B cell (primary cell): ENCODE data around the gene LRRC7. TPM values are rescaled to one million over a fixed set of nuclear protein-coding genes. Genes with fewer than 3 reads are reported as not detected.

Source experiments
- ATAC-seq: fragments of 200-7000 bp; cut with Tn5 transposase; one replicate; pipeline ENCODE4 v1.10.0; 2021; ENCODE audit warnings: low read depth, mild to moderate bottlenecking, moderate number of reproducible peaks, moderate library complexity
- CTCF ChIA-PET: fragments of 350-600 bp; sonication (Branson Sonifier 250); formaldehyde crosslinking; loops from one replicate; lab custom pipeline; 2021; ENCODE audit warnings: antibody characterized with exemption, inconsistent platforms; lab: Charles Lee
- POLR2A ChIA-PET: fragments of 350-600 bp; sonication (Branson Sonifier 250); formaldehyde crosslinking; loops from one replicate; lab custom pipeline; 2021; ENCODE audit warnings: antibody characterized with exemption; lab: Charles Lee
- DNase-seq: peaks from one replicate; pipeline ENCODE4 v3.0.0; 2013
- H2AFZ ChIP-seq: 2 replicates; pipeline ENCODE4 v1.6.1; 2012; ENCODE audit warnings: mild to moderate bottlenecking, low read depth, low read length; ENCODE audit not compliant: insufficient read depth, poor library complexity, severe bottlenecking
- H3K27ac ChIP-seq, 2 donors: 1 replicate in 1 of 2; 2 replicates in 1 of 2; pipeline ENCODE4 v1.5.1; 2012 to 2013; ENCODE audit warnings: low read length in 2 of 2, mild to moderate bottlenecking in 2 of 2, moderate library complexity in 1 of 2
- H3K27me3 ChIP-seq, 4 experiments: fragments of 200-600 bp in 1 of 4; sonication (generic) in 1 of 4; replicated peaks in 1 of 4; 1 replicate in 2 of 4; 2 replicates in 2 of 4; pipeline versions ENCODE4 v1.6.1 to v1.7.0; 2013 to 2016; ENCODE audit warnings: low read length in 3 of 4, mild to moderate bottlenecking in 2 of 4, mixed read lengths in 1 of 4, moderate library complexity in 1 of 4; ENCODE audit not compliant: insufficient read depth in 4 of 4, control insufficient read depth in 3 of 4; ENCODE audit errors: control extremely low read depth in 1 of 4
- H3K36me3 ChIP-seq, 2 experiments: replicated peaks in 1 of 2; 1 replicate in 1 of 2; 2 replicates in 1 of 2; pipeline versions ENCODE4 v1.6.1 to v1.7.1; 2013; ENCODE audit warnings: low read length in 1 of 2; ENCODE audit not compliant: insufficient read depth in 2 of 2, control insufficient read depth in 1 of 2; ENCODE audit errors: control extremely low read depth in 1 of 2, extremely low read depth in 1 of 2
- H3K4me1 ChIP-seq, 2 donors: fragments of 200-600 bp in 1 of 2; sonication (generic) in 1 of 2; 1 replicate in 1 of 2; 2 replicates in 1 of 2; pipeline versions ENCODE4 v1.5.1 to v1.6.1; 2013 to 2017; ENCODE audit warnings: low read length in 2 of 2; ENCODE audit not compliant: control insufficient read depth in 2 of 2, insufficient read depth in 2 of 2
- H3K4me2 ChIP-seq: replicated peaks from 2 replicates; pipeline ENCODE3; 2012; ENCODE audit warnings: mild to moderate bottlenecking, low read depth, low read length; ENCODE audit not compliant: poor library complexity, severe bottlenecking
- H3K4me3 ChIP-seq, 5 experiments: fragments of 200-600 bp in 1 of 5; sonication (generic) in 1 of 5; 1 replicate in 3 of 5; 2 replicates in 2 of 5; pipeline versions ENCODE4 v1.5.1 to v1.7.0; 2011 to 2016; ENCODE audit warnings: low read length in 4 of 5, mild to moderate bottlenecking in 4 of 5, low read depth in 2 of 5, control low read depth in 1 of 5, moderate library complexity in 1 of 5; ENCODE audit not compliant: insufficient read depth in 1 of 5; ENCODE audit errors: control extremely low read depth in 1 of 5, extremely low read depth in 1 of 5
- H3K79me2 ChIP-seq: fragments of 200-600 bp; sonication (generic); one replicate; pipeline ENCODE4 v1.6.0; 2016; ENCODE audit warnings: low read length; ENCODE audit not compliant: control insufficient read depth, insufficient read depth
- H3K9ac ChIP-seq: fragments of 200-600 bp; sonication (generic); 2 replicates; pipeline ENCODE4 v1.6.1; 2017; ENCODE audit warnings: mild to moderate bottlenecking, low read length, moderate library complexity
- H3K9me3 ChIP-seq, 3 donors: one replicate each; pipeline versions ENCODE4 v1.6.1 to v1.7.1; 2013; ENCODE audit warnings: low read length in 2 of 3; ENCODE audit not compliant: control insufficient read depth in 2 of 3, insufficient read depth in 1 of 3; ENCODE audit errors: control extremely low read depth in 1 of 3
- H4K20me1 ChIP-seq: 2 replicates; pipeline ENCODE4 v1.6.0; 2012; ENCODE audit warnings: mild to moderate bottlenecking, low read length; ENCODE audit not compliant: insufficient read depth, control insufficient read depth, poor library complexity, severe bottlenecking
- H3K27ac Mint-ChIP-seq: one replicate; pipeline ENCODE4 v1.8.0; 2021; ENCODE audit warnings: mixed read lengths
- H3K27me3 Mint-ChIP-seq: one replicate; pipeline ENCODE4 v1.8.0; 2021; ENCODE audit warnings: mixed read lengths
- H3K4me1 Mint-ChIP-seq: one replicate; pipeline ENCODE4 v1.8.0; 2021; ENCODE audit warnings: mixed read lengths
- H3K4me3 Mint-ChIP-seq: one replicate; pipeline ENCODE4 v1.8.0; 2021; ENCODE audit warnings: mixed read lengths
- H3K9me3 Mint-ChIP-seq: one replicate; pipeline ENCODE4 v1.8.0; 2022; ENCODE audit warnings: mixed read lengths; ENCODE audit not compliant: insufficient read depth
- CTCF ChIP-seq: fragments of 200-600 bp; IDR thresholded peaks from one replicate; pipeline ENCODE4 v1.8.0; 2022; ENCODE audit warnings: antibody characterized with exemption, mild to moderate bottlenecking
- EZH2 ChIP-seq: IDR thresholded peaks from 2 replicates; pipeline ENCODE4 v1.6.1; 2012; ENCODE audit warnings: borderline replicate concordance, low read depth, mild to moderate bottlenecking, moderate library complexity, low read length; ENCODE audit not compliant: insufficient read depth, poor library complexity, severe bottlenecking
- WGBS: methylation state at CpG from one replicate; pipeline ENCODE4 v1.1.5; 2013; ENCODE audit warnings: missing lambda C conversion rate; ENCODE audit not compliant: insufficient coverage; 5-methylcytosine and 5-hydroxymethylcytosine counted together
- intact Hi-C: fragments of 100-400 bp; cut with micrococcal nuclease; formaldehyde crosslinking; loops from one replicate; pipeline ENCODE4 v1.10.0; 2022
- polyA plus RNA-seq: library from polyadenylated mRNA; depleted of rRNA; stranded (reverse); fragments of >200 nt; gene quantifications from 2 replicates; pipeline ENCODE4 v1.2.3, GENCODE V29; 2012
- total RNA-seq, 2 donors: library from RNA; stranded (reverse); fragments of 120-200 nt in 1 of 2; gene quantifications; 1 replicate in 1 of 2; 2 replicates in 1 of 2; pipeline versions ENCODE4 v1.2.3 to v1.2.4, GENCODE V29; 2013 to 2022

Gene LRRC7
- total and polyA plus RNA-seq, 2 donors (not counting 1 experiment from before 2014, with no cell fraction given), result not detected

DNA sequence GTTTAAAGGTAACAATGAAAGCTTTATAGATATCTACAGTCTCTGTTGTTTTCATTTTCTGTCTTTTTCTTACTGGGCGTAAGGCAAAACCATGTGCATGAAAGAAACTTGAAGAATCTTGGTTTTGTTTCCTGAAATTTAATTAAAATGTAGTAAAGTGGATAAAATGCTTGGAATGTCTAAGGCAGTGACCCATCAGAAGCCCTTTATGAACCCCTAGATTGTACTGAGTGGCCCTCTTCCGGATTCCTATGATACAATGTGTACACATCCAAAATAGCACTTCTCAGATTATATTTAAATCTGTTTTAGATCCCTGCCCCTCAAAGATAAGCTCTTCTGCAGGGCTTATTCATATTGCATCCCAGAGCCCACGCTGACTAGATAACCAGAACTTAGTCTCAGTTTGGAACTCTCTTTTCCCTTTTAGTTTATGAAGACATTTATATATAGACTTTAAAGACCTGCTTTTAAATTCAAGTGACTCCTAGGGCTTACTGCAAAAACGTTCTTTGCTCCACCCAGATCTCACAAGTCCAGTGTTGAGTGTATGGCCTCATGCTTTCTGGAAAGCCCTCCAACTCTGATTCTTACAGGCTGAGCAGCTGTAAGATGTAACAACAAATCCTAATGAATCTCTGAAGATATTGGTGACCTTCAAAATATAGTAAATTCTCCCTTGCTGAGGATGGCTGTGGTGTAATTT lies 142.9 kb downstream of the LRRC7 start:
- no peak overlapping the region for H3K27ac Mint-ChIP-seq
- H3K4me3 ChIP-seq, result no peak overlapping the region
- TF ChIP-seq EZH2, result no peak
- TF ChIP-seq CTCF, result no peak
- DNase-seq (no peak), ATAC-seq (no peak)
- no peaks in the 10 kb centered on the region for H3K36me3 ChIP-seq
- H3K9ac ChIP-seq, result no peak overlapping the region
- no peaks in the 10 kb centered on the region for H3K79me2 ChIP-seq
- H4K20me1 ChIP-seq, result no peaks in the 10 kb centered on the region
- H3K9me3 Mint-ChIP-seq, result no peaks in the 10 kb centered on the region
- H3K27ac ChIP-seq, result no peak overlapping the region
- no peaks in the 10 kb centered on the region for H3K27me3 Mint-ChIP-seq
- no peak overlapping the region for H2AFZ ChIP-seq
- no peaks in the 10 kb centered on the region for H3K4me1 ChIP-seq
- 83% methylated on average over 1 of the region's 4 CpGs for WGBS
- no peaks in the 10 kb centered on the region for H3K4me1 Mint-ChIP-seq
- no peaks in the 10 kb centered on the region for H3K27me3 ChIP-seq
- no peak overlapping the region for H3K4me3 Mint-ChIP-seq
- H3K4me2 ChIP-seq, result no peak overlapping the region
- H3K9me3 ChIP-seq, result no peaks in the 10 kb centered on the region
- ChIA-PET CTCF (no interaction called here), POLR2A (no interaction called here)
- intact Hi-C loops, result no loop called here

DNA sequence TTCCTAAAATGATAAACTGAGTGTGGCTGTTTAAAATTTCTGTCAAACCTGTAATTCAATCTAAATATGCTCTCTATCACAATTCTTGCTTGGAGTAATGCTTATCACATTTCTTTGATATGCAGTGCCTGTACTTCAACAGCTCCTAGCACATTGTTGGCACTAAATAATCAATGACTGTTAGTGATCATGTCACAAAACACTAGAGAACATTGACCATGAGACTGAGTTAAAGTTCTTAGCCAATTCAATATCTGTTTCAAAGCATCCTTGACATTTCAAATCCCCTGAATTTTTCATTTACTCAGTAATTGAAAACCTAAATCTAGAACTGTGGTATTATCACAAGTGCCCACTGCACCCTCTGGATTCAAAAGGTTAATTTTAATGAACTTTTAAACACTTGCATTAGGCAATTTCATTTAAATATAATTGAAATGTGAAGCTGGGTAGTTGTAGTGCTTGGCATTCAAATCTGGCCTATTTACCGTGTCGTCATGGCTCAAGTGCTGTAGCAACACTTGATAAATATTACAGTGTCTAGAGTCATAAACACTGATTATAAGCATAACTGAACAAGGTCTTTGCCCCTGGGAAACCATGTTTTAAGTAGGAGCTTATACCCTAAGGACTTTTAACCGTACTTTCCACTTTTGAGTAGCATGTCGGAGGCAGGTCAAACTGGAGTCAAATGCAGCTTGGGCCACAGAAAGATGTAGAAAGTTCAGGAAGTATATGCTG lies 143.6 kb downstream of the LRRC7 start:
- no peak for ATAC-seq
- no peaks in the 10 kb centered on the region for H3K9me3 Mint-ChIP-seq

More for the DNA sequence above, 143.6 kb downstream of the LRRC7 start:
- no peak overlapping the region for H3K27ac Mint-ChIP-seq
- Histone ChIP-seq H4K20me1 (no peaks in the 10 kb centered on the region), H3K9me3 (no peaks in the 10 kb centered on the region), H3K9ac (no peak overlapping the region), H3K27me3 (no peaks in the 10 kb centered on the region), H3K27ac (no peak overlapping the region), H3K4me1 (no peaks in the 10 kb centered on the region), H3K36me3 (no peaks in the 10 kb centered on the region), H3K4me2 (no peak overlapping the region), H2AFZ (no peak overlapping the region), H3K79me2 (no peaks in the 10 kb centered on the region), H3K4me3 (no peak overlapping the region)
- no peaks in the 10 kb centered on the region for H3K4me1 Mint-ChIP-seq
- H3K4me3 Mint-ChIP-seq, result no peak overlapping the region
- 100% methylated on average over 1 of the region's 4 CpGs for WGBS
- intact Hi-C loops, result no loop called here
- TF ChIP-seq EZH2 (no peak), CTCF (no peak)
- DNase-seq, result no peak
- H3K27me3 Mint-ChIP-seq, result no peaks in the 10 kb centered on the region
- CTCF ChIA-PET, result no interaction called here
- POLR2A ChIA-PET, result no interaction called here
